K562 (cell line): ENCODE results near the gene WDR35. TPM values are rescaled to one million over a fixed set of nuclear protein-coding genes. Genes with fewer than 3 reads are reported as not detected.

Experiments
- ATAC-seq: fragments of 200-7000 bp; cut with Tn5 transposase; 3 replicates; pipeline ENCODE4 v1.9.1; 2020; ENCODE audit warnings: moderate library complexity
- BruUV-seq: library from RNA; stranded (reverse); fragments of 400-500 nt; replicated peaks from 2 replicates; lab custom pipeline; 2021; lab: Mats Ljungman, UMichigan
- CTCF ChIA-PET: fragments of 300-600 bp; formaldehyde crosslinking; extraction: SDS; loops from one replicate; lab custom pipeline; 2021; ENCODE audit warnings: low intra/inter-chr PET ratio; lab: Yijun Ruan, JAX
- POLR2A ChIA-PET: fragments of 300-600, 350-650 bp; sonication (Branson Sonifier 250); formaldehyde crosslinking; extraction: SDS; loops from one replicate; lab custom pipeline; 2021; ENCODE audit warnings: antibody characterized with exemption, inconsistent platforms; lab: Yijun Ruan, JAX
- DNase-seq, 4 experiments: peaks; one replicate each; pipeline versions ENCODE4 v3.0.0 to v3.0.0-alpha.2; 2011 to 2018; ENCODE audit warnings: low spot score in 3 of 4, mixed read lengths in 3 of 4; ENCODE audit errors: extremely low read depth in 1 of 4
- FAIRE-seq: peaks from 2 replicates; lab custom pipeline; 2011; peaks lifted over from hg19 to GRCh38; lab: Jason Lieb, UNC
- H2AFZ ChIP-seq: 2 replicates; pipeline ENCODE4 v1.6.0; 2011; ENCODE audit warnings: low read depth, low read length, control low read depth, inconsistent platforms
- H3K27ac ChIP-seq: fragments of 200-600 bp; 3 replicates; pipeline ENCODE4 v1.8.0; 2011; ENCODE audit warnings: low read depth, mild to moderate bottlenecking, control low read depth, inconsistent platforms, low read length, moderate library complexity, mixed read lengths; ENCODE audit errors: extremely low read depth
- H3K27me3 ChIP-seq, 2 experiments: fragments of 300-600 bp in 1 of 2; 2 replicates in 1 of 2; 3 replicates in 1 of 2; pipeline versions ENCODE4 v1.6.0 to v1.8.0; 2011; ENCODE audit warnings: inconsistent platforms in 2 of 2, low read length in 2 of 2, mild to moderate bottlenecking in 1 of 2, mixed read lengths in 1 of 2, moderate library complexity in 1 of 2; ENCODE audit not compliant: control insufficient read depth in 2 of 2, insufficient read depth in 2 of 2
- H3K36me3 ChIP-seq: fragments of 300-600 bp; 3 replicates; pipeline ENCODE4 v1.8.0; 2011; ENCODE audit warnings: mild to moderate bottlenecking, low read length, inconsistent platforms; ENCODE audit not compliant: control insufficient read depth, insufficient read depth
- H3K4me1 ChIP-seq, 2 experiments: fragments of 200-600 bp in 1 of 2; replicated peaks in 1 of 2; 2 replicates in 1 of 2; 3 replicates in 1 of 2; pipeline versions ENCODE4 v1.5.1 to v1.8.0; 2011; ENCODE audit warnings: inconsistent platforms in 2 of 2, low read length in 2 of 2, mild to moderate bottlenecking in 1 of 2, mixed read lengths in 1 of 2, moderate library complexity in 1 of 2; ENCODE audit not compliant: control insufficient read depth in 2 of 2, insufficient read depth in 2 of 2
- H3K4me2 ChIP-seq: 2 replicates; pipeline ENCODE4 v1.6.1; 2011; ENCODE audit warnings: low read length, control low read depth, inconsistent platforms, mixed read lengths; ENCODE audit not compliant: insufficient read depth
- H3K4me3 ChIP-seq: fragments of 200-600 bp; sonication (generic), shearing (Covaris generic); 2 replicates; pipeline ENCODE4 v1.5.1; 2016; ENCODE audit warnings: control low read depth, inconsistent platforms
- H3K79me2 ChIP-seq: fragments of 200-600 bp; 3 replicates; pipeline ENCODE4 v1.8.0; 2011; ENCODE audit warnings: low read length, inconsistent platforms; ENCODE audit not compliant: control insufficient read depth, insufficient read depth
- H3K9ac ChIP-seq, 2 experiments: 2 replicates each; pipeline versions ENCODE4 v1.6.0 to v1.6.1; 2011; ENCODE audit warnings: low read depth in 2 of 2, low read length in 2 of 2, control low read depth in 1 of 2, inconsistent platforms in 1 of 2, mild to moderate bottlenecking in 1 of 2, mixed read lengths in 1 of 2; ENCODE audit not compliant: insufficient read depth in 1 of 2
- H3K9me1 ChIP-seq: one replicate; pipeline ENCODE4 v1.6.0; 2011; ENCODE audit warnings: inconsistent platforms, mild to moderate bottlenecking, low read length, moderate library complexity; ENCODE audit not compliant: control insufficient read depth, insufficient read depth
- H3K9me3 ChIP-seq: replicated peaks from 2 replicates; pipeline ENCODE4 v1.5.1; 2011; ENCODE audit warnings: low read depth, low read length, inconsistent platforms; ENCODE audit not compliant: control insufficient read depth, insufficient read depth
- H4K20me1 ChIP-seq: replicated peaks from 2 replicates; pipeline ENCODE4 v1.6.1; 2011; ENCODE audit warnings: low read length, inconsistent platforms, mixed read lengths; ENCODE audit not compliant: control insufficient read depth, insufficient read depth
- CCNT2 ChIP-seq: IDR thresholded peaks from 2 replicates; pipeline ENCODE4 v1.6.1; 2011; ENCODE audit warnings: borderline replicate concordance, low read depth, mild to moderate bottlenecking, moderate library complexity, mixed read lengths, low read length; ENCODE audit not compliant: insufficient read length; ENCODE audit errors: extremely low read depth
- ETV5 ChIP-seq: sonication (generic); formaldehyde crosslinking; IDR thresholded peaks from 2 replicates; pipeline ENCODE4 v1.4.0; 2020; ENCODE audit warnings: low read depth, mild to moderate bottlenecking, missing genetic modification reagents
- MBD2 ChIP-seq: sonication (generic); IDR thresholded peaks from 2 replicates; pipeline ENCODE4 v1.6.1; 2016; ENCODE audit warnings: low read depth, borderline replicate concordance
- NCOA6 ChIP-seq: fragments of 450-650 bp; IDR thresholded peaks from 2 replicates; pipeline ENCODE4 v1.6.1; 2017; ENCODE audit warnings: mild to moderate bottlenecking
- TEAD4 ChIP-seq, 2 experiments: sonication (generic) in 1 of 2; formaldehyde crosslinking in 1 of 2; IDR thresholded peaks; 2 replicates each; pipeline versions ENCODE4 v1.6.1 to v1.8.0; 2012 to 2022; ENCODE audit warnings: borderline replicate concordance in 1 of 2, inconsistent platforms in 1 of 2, low read length in 1 of 2, mild to moderate bottlenecking in 1 of 2, missing genetic modification reagents in 1 of 2
- in situ Hi-C: fragments of 300-500 bp; cut with MboI; formaldehyde crosslinking; loops from 4 replicates; pipeline ENCODE4 v1.15.0; 2018; ENCODE audit warnings: inconsistent platforms, mixed read lengths
- intact Hi-C: fragments of 100-400 bp; cut with micrococcal nuclease; formaldehyde crosslinking; loops from 2 replicates; pipeline ENCODE4 v1.14.2; 2022
- polyA plus RNA-seq, 8 experiments: library from polyadenylated mRNA; depleted of rRNA in 4 of 8; stranded (reverse) in 5 of 8; unstranded in 3 of 8; fragments of >200 nt; fragmentation: Nextera tagmentation in 2 of 8; fragmentation: Illumina TruSeq in 1 of 8; extraction: Ambion mirVana in 2 of 8; extraction: Trizol in 1 of 8; gene quantifications; 2 replicates each; pipeline versions ENCODE4 v1.2.1 to v1.2.3, GENCODE V29; 2011 to 2014; ENCODE audit warnings: inconsistent platforms in 1 of 8, missing spikeins in 1 of 8
- total RNA-seq, 7 experiments: library from RNA; depleted of rRNA in 6 of 7; stranded (reverse); fragments of >200 nt in 6 of 7; fragmentation: Illumina TruSeq in 2 of 7; extraction: Trizol in 2 of 7; gene quantifications; 2 replicates each; pipeline versions ENCODE4 v1.2.1 to v1.2.3, GENCODE V29; 2011 to 2021; ENCODE audit warnings: low replicate concordance in 1 of 7
- TF ChIP-seq, protein P1 (sequence below), 2 experiments: fragments of 250-450 bp in 1 of 2; fragments of 450-650 bp in 1 of 2; sonication (Bioruptor Pico) in 1 of 2; IDR thresholded peaks; 2 replicates each; pipeline versions ENCODE4 v1.6.1 to v1.8.0; 2016 to 2021; ENCODE audit warnings: mild to moderate bottlenecking in 2 of 2, moderate library complexity in 2 of 2, missing compliant biosample characterization in 1 of 2, missing genetic modification characterization in 1 of 2
- TF ChIP-seq, protein P2 (sequence below): fragments of 450-650 bp; IDR thresholded peaks from 2 replicates; pipeline ENCODE4 v1.6.1; 2016; ENCODE audit warnings: low read depth
- TF ChIP-seq, protein P3 (sequence below): sonication (generic); formaldehyde crosslinking; IDR thresholded peaks from 2 replicates; pipeline ENCODE4 v1.8.0; 2022; ENCODE audit warnings: mild to moderate bottlenecking, missing genetic modification reagents

WDR35 gene
- total and polyA plus RNA-seq, 9 of the 15 experiments (the other 6 are each of a cell fraction or from before 2014, with no cell fraction given), result 3.3 to 13.1 (median 8.0) TPM

DNA sequence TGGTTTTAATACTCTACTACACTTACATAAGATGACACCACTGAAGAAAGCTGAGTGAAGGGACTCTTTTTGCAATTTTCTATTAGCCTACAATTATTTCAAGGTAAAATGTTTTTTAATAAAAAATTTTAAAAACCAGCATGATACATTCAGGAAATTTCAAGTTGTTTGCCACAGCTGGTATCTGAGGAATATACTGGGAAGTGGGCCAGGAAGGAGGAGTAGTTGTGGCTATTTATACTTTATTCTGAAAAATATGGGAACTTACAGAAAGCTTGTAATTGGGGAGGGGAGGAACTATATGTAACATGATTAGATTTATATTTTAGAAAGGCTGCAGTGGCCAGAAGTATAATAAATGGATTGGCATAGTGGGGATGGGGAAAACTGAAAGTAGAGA lies 40.8 kb downstream of the WDR35 start:
- Histone ChIP-seq H4K20me1 (no peaks in the 10 kb centered on the region), H3K79me2 (no peaks in the 10 kb centered on the region), H3K4me2 (no peak overlapping the region), H3K9me3 (no peaks in the 10 kb centered on the region), H3K27me3 (no peaks in the 10 kb centered on the region), H3K27ac (no peak overlapping the region), H2AFZ (no peak overlapping the region), H3K9ac (no peak overlapping the region), H3K4me1 (no peaks in the 10 kb centered on the region), H3K4me3 (no peak overlapping the region), H3K36me3 (0 out of 3 replicates have a peak, but pooled peaks cover 3% of the 10 kb centered on the region), H3K9me1 (no peaks in the 10 kb centered on the region)
- BruUV-seq, result no TSS peak
- ATAC-seq (no peak), DNase-seq (no peak), FAIRE-seq (no peak)
- ChIA-PET POLR2A (no interaction called here), CTCF (interaction anchor here (0.5 kb wide), 1 partner anchor 151 kb away, joined by 4 read pairs; no protein-coding TSS in a partner anchor)
- in situ Hi-C loops, result no loop called here
- intact Hi-C loops, result no loop called here
- TF ChIP-seq, protein P1, sequence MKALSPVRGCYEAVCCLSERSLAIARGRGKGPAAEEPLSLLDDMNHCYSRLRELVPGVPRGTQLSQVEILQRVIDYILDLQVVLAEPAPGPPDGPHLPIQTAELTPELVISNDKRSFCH (CRISPR knock-in tag; IDR thresholded peaks at IDR 0.05), result no peak
- TF ChIP-seq, protein P1 (tag; IDR thresholded peaks at IDR 0.05), result no peak
- TF ChIP-seq, protein P2, sequence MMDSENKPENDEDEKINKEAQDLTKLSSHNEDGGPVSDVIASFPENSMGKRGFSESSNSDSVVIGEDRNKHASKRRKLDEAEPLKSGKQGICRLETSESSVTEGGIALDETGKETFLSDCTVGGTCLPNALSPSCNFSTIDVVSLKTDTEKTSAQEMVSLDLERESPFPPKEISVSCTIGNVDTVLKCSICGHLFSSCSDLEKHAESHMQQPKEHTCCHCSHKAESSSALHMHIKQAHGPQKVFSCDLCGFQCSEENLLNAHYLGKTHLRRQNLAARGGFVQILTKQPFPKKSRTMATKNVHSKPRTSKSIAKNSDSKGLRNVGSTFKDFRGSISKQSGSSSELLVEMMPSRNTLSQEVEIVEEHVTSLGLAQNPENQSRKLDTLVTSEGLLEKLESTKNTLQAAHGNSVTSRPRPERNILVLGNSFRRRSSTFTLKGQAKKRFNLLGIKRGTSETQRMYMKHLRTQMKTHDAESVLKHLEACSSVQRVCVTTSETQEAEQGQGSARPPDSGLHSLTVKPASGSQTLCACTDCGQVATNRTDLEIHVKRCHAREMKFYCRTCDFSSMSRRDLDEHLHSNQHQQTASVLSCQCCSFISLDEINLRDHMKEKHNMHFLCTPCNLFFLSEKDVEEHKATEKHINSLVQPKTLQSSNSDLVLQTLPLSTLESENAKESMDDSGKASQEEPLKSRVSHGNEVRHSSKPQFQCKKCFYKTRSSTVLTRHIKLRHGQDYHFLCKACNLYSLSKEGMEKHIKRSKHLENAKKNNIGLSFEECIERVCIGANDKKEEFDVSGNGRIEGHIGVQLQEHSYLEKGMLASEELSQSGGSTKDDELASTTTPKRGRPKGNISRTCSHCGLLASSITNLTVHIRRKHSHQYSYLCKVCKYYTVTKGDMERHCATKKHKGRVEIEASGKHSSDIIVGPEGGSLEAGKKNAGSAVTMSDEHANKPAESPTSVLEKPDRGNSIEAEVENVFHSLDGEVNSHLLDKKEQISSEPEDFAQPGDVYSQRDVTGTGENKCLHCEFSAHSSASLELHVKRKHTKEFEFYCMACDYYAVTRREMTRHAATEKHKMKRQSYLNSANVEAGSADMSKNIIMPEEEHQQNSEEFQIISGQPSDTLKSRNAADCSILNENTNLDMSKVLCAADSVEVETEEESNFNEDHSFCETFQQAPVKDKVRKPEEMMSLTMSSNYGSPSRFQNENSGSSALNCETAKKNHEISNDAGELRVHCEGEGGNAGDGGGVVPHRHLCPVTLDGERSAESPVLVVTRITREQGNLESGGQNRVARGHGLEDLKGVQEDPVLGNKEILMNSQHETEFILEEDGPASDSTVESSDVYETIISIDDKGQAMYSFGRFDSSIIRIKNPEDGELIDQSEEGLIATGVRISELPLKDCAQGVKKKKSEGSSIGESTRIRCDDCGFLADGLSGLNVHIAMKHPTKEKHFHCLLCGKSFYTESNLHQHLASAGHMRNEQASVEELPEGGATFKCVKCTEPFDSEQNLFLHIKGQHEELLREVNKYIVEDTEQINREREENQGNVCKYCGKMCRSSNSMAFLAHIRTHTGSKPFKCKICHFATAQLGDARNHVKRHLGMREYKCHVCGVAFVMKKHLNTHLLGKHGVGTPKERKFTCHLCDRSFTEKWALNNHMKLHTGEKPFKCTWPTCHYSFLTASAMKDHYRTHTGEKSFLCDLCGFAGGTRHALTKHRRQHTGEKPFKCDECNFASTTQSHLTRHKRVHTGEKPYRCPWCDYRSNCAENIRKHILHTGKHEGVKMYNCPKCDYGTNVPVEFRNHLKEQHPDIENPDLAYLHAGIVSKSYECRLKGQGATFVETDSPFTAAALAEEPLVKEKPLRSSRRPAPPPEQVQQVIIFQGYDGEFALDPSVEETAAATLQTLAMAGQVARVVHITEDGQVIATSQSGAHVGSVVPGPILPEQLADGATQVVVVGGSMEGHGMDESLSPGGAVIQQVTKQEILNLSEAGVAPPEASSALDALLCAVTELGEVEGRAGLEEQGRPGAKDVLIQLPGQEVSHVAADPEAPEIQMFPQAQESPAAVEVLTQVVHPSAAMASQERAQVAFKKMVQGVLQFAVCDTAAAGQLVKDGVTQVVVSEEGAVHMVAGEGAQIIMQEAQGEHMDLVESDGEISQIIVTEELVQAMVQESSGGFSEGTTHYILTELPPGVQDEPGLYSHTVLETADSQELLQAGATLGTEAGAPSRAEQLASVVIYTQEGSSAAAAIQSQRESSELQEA, result no peak
- TF ChIP-seq MBD2, result no peak
- TF ChIP-seq TEAD4 (IDR thresholded peaks at IDR 0.05; ENCODE audit: low read length), result no peak
- TF ChIP-seq TEAD4 (CRISPR knock-in tag; IDR thresholded peaks at IDR 0.05; ENCODE audit: borderline replicate concordance), result no peak
- no peak for TF ChIP-seq NCOA6
- TF ChIP-seq ETV5, result no peak
- no peak for TF ChIP-seq CCNT2
- TF ChIP-seq, protein P3, sequence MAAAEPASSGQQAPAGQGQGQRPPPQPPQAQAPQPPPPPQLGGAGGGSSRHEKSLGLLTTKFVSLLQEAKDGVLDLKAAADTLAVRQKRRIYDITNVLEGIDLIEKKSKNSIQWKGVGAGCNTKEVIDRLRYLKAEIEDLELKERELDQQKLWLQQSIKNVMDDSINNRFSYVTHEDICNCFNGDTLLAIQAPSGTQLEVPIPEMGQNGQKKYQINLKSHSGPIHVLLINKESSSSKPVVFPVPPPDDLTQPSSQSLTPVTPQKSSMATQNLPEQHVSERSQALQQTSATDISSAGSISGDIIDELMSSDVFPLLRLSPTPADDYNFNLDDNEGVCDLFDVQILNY, result no peak
